Measurements from ENCODE around the gene SREBF1. TPM values are rescaled to one million over a fixed set of nuclear protein-coding genes. Genes with fewer than 3 reads are reported as not detected.
A peak's percentile ranks its signal among the peaks of the same experiment; 100 is the strongest.

The SREBF1 gene
- total RNA-seq, 1 experiment from 2014 or later = 298 TPM

DNA sequence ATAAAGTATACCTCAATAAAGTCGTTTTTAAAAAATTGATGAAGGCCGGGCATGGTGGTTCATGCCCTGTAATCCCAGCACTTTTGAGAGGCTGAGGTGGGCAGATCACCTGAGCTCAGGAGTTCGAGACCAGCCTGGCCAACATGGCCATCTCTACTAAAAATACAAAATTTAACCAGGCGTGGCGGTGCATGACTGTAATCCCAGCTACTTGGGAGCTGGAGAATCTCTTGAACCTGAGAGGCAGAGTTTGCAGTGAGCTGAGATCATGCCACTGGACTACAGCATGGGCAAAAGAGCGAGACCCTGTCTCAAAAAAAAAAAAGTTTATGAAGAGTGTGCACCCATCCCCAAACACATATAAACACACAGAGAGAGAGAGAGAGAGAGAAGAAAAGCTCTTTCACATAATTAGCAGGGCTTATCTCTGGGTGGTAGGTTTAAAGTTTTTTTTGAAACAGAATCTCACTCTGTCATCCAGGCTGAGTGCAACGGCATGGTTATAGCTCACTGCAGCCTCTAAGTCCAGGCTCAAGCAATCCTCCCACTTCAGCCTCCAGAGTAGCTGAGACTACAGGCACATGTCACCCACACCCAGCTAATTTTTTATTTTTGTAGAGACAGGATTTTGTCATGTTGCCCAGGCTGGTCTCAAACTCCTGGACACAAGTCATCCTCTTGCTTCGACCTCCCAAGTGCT, 3.0 kb downstream of the SREBF1 start:
- intact Hi-C loops (cut with micrococcal nuclease) = loop anchor here (10.0 kb wide), 1 partner anchor 149 kb away; the partner anchor contains the start of gene RAI1
- no peaks in the 10 kb centered on the region for H4K20me1 ChIP-seq (ENCODE audit: insufficient read depth)
- BruUV-seq (replicated peaks) = no TSS peak
- H3K4me1 ChIP-seq (ENCODE audit: control insufficient read depth in 1 of 2, insufficient read depth in 2 of 2, low read length in 2 of 2) = peaks cover 54 to 80% of the 10 kb centered on the region in 2 experiments
- H3K27me3 ChIP-seq (ENCODE audit: insufficient read depth, low read length) = no peaks in the 10 kb centered on the region
- H2AFZ ChIP-seq (ENCODE audit: low read depth, low read length, poor library complexity, severe bottlenecking) = no peak overlapping the region
- no peak overlapping the region for H3K4me3 ChIP-seq (replicated peaks in 1 of 2; ENCODE audit: low read depth in 1 of 2, low read length in 2 of 2)
- H3K9me2 ChIP-seq (ENCODE audit: insufficient read depth) = no peaks in the 10 kb centered on the region
- peaks cover 86% of the 10 kb centered on the region for H3K79me2 ChIP-seq (ENCODE audit: insufficient read depth, low read length)
- CTCF ChIA-PET = interaction anchor here (1.4 kb wide), 1 partner anchor 22 kb away, joined by 3 read pairs; no protein-coding TSS in a partner anchor
- peak overlapping the region; percentile 98 for H3K27ac ChIP-seq (ENCODE audit: low read depth, low read length)
- peaks cover 3 to 39% of the 10 kb centered on the region in 2 experiments; a peak in 2 of 4 replicates for H3K36me3 ChIP-seq (ENCODE audit: control insufficient read depth in 1 of 2, insufficient read depth in 2 of 2, low read length in 2 of 2)
- TF ChIP-seq RAD21 (IDR thresholded peaks at IDR 0.05; ENCODE audit: low read depth) (no peak), ZFX (IDR thresholded peaks at IDR 0.05) (no peak), JUND (IDR thresholded peaks at IDR 0.05) (no peak), POLR2A (IDR thresholded peaks at IDR 0.05; ENCODE audit: borderline replicate concordance, extremely low read depth, insufficient read depth, insufficient read length) (no peak), POLR2AphosphoS5 (IDR thresholded peaks at IDR 0.05; ENCODE audit: low read depth, low read length) (no peak), FOSL1 (IDR thresholded peaks at IDR 0.05; ENCODE audit: low read depth) (no peak), SRF (IDR thresholded peaks at IDR 0.05; ENCODE audit: low read depth) (no peak), CEBPB (IDR thresholded peaks at IDR 0.05; ENCODE audit: low read depth) (no peak), ELF1 (IDR thresholded peaks at IDR 0.05; ENCODE audit: borderline replicate concordance, low read depth) (no peak)
- TF ChIP-seq, protein P1, sequence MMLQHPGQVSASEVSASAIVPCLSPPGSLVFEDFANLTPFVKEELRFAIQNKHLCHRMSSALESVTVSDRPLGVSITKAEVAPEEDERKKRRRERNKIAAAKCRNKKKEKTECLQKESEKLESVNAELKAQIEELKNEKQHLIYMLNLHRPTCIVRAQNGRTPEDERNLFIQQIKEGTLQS (IDR thresholded peaks at IDR 0.05) = no peak
- TF ChIP-seq, protein P2, sequence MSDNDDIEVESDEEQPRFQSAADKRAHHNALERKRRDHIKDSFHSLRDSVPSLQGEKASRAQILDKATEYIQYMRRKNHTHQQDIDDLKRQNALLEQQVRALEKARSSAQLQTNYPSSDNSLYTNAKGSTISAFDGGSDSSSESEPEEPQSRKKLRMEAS (IDR thresholded peaks at IDR 0.05) = no peak
- TF ChIP-seq, protein P3, sequence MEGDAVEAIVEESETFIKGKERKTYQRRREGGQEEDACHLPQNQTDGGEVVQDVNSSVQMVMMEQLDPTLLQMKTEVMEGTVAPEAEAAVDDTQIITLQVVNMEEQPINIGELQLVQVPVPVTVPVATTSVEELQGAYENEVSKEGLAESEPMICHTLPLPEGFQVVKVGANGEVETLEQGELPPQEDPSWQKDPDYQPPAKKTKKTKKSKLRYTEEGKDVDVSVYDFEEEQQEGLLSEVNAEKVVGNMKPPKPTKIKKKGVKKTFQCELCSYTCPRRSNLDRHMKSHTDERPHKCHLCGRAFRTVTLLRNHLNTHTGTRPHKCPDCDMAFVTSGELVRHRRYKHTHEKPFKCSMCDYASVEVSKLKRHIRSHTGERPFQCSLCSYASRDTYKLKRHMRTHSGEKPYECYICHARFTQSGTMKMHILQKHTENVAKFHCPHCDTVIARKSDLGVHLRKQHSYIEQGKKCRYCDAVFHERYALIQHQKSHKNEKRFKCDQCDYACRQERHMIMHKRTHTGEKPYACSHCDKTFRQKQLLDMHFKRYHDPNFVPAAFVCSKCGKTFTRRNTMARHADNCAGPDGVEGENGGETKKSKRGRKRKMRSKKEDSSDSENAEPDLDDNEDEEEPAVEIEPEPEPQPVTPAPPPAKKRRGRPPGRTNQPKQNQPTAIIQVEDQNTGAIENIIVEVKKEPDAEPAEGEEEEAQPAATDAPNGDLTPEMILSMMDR (IDR thresholded peaks at IDR 0.05 in 2 of 3, conservative IDR thresholded peaks at IDR 0.05 in 1 of 3; ENCODE audit: borderline replicate concordance in 1 of 3, insufficient read depth in 1 of 3, low read depth in 2 of 3, low read length in 2 of 3) = no peak
- TF ChIP-seq, protein P4, sequence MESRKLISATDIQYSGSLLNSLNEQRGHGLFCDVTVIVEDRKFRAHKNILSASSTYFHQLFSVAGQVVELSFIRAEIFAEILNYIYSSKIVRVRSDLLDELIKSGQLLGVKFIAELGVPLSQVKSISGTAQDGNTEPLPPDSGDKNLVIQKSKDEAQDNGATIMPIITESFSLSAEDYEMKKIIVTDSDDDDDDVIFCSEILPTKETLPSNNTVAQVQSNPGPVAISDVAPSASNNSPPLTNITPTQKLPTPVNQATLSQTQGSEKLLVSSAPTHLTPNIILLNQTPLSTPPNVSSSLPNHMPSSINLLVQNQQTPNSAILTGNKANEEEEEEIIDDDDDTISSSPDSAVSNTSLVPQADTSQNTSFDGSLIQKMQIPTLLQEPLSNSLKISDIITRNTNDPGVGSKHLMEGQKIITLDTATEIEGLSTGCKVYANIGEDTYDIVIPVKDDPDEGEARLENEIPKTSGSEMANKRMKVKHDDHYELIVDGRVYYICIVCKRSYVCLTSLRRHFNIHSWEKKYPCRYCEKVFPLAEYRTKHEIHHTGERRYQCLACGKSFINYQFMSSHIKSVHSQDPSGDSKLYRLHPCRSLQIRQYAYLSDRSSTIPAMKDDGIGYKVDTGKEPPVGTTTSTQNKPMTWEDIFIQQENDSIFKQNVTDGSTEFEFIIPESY (IDR thresholded peaks at IDR 0.05; ENCODE audit: extremely low read depth, insufficient replicate concordance, low read length) = no peak
- DNase-seq (ENCODE audit: low read depth, low spot score) = no peak
- H3K9me3 ChIP-seq (ENCODE audit: control insufficient read depth in 1 of 2, insufficient read depth in 1 of 2, low read depth in 1 of 2, low read length in 2 of 2) = no peaks in the 10 kb centered on the region
- ATAC-seq = no peak
- RAD21 ChIA-PET (ENCODE audit: low non-redundant PET in 1 of 2, low total read pairs in 2 of 2, uncharacterized antibody in 2 of 2, unreplicated experiment in 2 of 2) = no interaction called here
- H3K4me2 ChIP-seq (ENCODE audit: low read length) = peak overlapping the region; percentile 88; the same call in 1 of the 2 replicates
- POLR2A ChIA-PET = no interaction called here
- peak overlapping the region; percentile 99 for H3K9ac ChIP-seq (ENCODE audit: low read length)

All from HCT116 (cell line).